Measurements from ENCODE around the gene IRGC. TPM values are rescaled to one million over a fixed set of nuclear protein-coding genes. Genes with fewer than 3 reads are reported as not detected.

The IRGC gene
- total RNA-seq, 4 donors from 2014 or later: not detected

GRCh38 chr19:43690890-43691289 lies 25.0 kb upstream of the IRGC start:
- H3K4me1 ChIP-seq: no peaks in the 10 kb centered on the region
- TF ChIP-seq POLR2A (IDR thresholded peaks at IDR 0.05): no peak
- WGBS, 2 donors: 89 to 90% methylated on average over 3 of the region's 3 CpGs
- peaks cover 0 to 25% (median 7%) of the 10 kb centered on the region in 3 donors for H3K9me3 ChIP-seq
- H3K27ac ChIP-seq: no peak overlapping the region
- no peak overlapping the region for H3K4me3 ChIP-seq
- no peaks in the 10 kb centered on the region for H3K36me3 ChIP-seq
- peaks cover 0 to 7% (median 0%) of the 10 kb centered on the region in 4 donors for H3K27me3 ChIP-seq
- DNase-seq: no peak
- intact Hi-C loops (cut with DNase I): no loop called here

- intact Hi-C loops (cut with DNase I): no loop called here
- H3K4me1 ChIP-seq: no peaks in the 10 kb centered on the region
- no peaks in the 10 kb centered on the region for H3K36me3 ChIP-seq
- H3K9me3 ChIP-seq: peaks cover 0 to 28% (median 7%) of the 10 kb centered on the region in 3 donors
- 91 to 96% methylated on average over 5 of the region's 5 CpGs for WGBS, 2 donors
- no peak overlapping the region for H3K27ac ChIP-seq
- H3K4me3 ChIP-seq: no peak overlapping the region
- H3K27me3 ChIP-seq: peaks cover 0 to 7% (median 0%) of the 10 kb centered on the region in 4 donors
- TF ChIP-seq CTCF (IDR thresholded peaks at IDR 0.05) (no peak), POLR2A (IDR thresholded peaks at IDR 0.05) (no peak)
- DNase-seq: no peak
These were observed 24.1 kb upstream of the IRGC start for GRCh38 chr19:43691755-43692154.

GRCh38 chr19:43692385-43692784 lies 23.5 kb upstream of the IRGC start:
- intact Hi-C loops (cut with DNase I): no loop called here
- Histone ChIP-seq H3K9me3 (peaks cover 0 to 28% (median 7%) of the 10 kb centered on the region in 3 donors), H3K4me3 (no peak overlapping the region), H3K36me3 (no peaks in the 10 kb centered on the region), H3K27ac (no peak overlapping the region), H3K27me3 (peaks cover 0 to 12% (median 0%) of the 10 kb centered on the region in 4 donors), H3K4me1 (no peaks in the 10 kb centered on the region)
- DNase-seq: no peak
- 77 to 82% methylated on average over 2 of the region's 2 CpGs for WGBS, 2 donors
- TF ChIP-seq POLR2A (IDR thresholded peaks at IDR 0.05) (no peak), CTCF (IDR thresholded peaks at IDR 0.05) (no peak)

- intact Hi-C loops (cut with DNase I): no loop called here
- DNase-seq: no peak
- H3K4me3 ChIP-seq: no peak overlapping the region
- no peaks in the 10 kb centered on the region for H3K36me3 ChIP-seq
- H3K27ac ChIP-seq: no peak overlapping the region
- TF ChIP-seq CTCF (IDR thresholded peaks at IDR 0.05): no peak
- no peak for TF ChIP-seq POLR2A (IDR thresholded peaks at IDR 0.05)
- 66 to 69% methylated on average over 4 of the region's 4 CpGs for WGBS, 2 donors
- H3K4me1 ChIP-seq: no peaks in the 10 kb centered on the region
- H3K9me3 ChIP-seq: peaks cover 0 to 28% (median 7%) of the 10 kb centered on the region in 3 donors
- peaks cover 0 to 16% (median 0%) of the 10 kb centered on the region in 4 donors for H3K27me3 ChIP-seq
These were observed 23.0 kb upstream of the IRGC start for GRCh38 chr19:43692877-43693276.

- Histone ChIP-seq H3K27ac (no peak overlapping the region), H3K27me3 (peaks cover 0 to 26% (median 0%) of the 10 kb centered on the region in 4 donors), H3K9me3 (peaks cover 0 to 28% (median 7%) of the 10 kb centered on the region in 3 donors), H3K36me3 (no peaks in the 10 kb centered on the region), H3K4me1 (peaks cover 5 to 7% (median 7%) of the 10 kb centered on the region in 3 donors), H3K4me3 (no peak overlapping the region)
- no peak for TF ChIP-seq POLR2A (IDR thresholded peaks at IDR 0.05)
- 63 to 71% methylated on average over 5 of the region's 5 CpGs for WGBS, 2 donors
- intact Hi-C loops (cut with DNase I): no loop called here
- DNase-seq: no peak
These were observed 21.3 kb upstream of the IRGC start for GRCh38 chr19:43694553-43694952.

- H3K4me3 ChIP-seq: no peak overlapping the region
- no peak for TF ChIP-seq CTCF (IDR thresholded peaks at IDR 0.05)
- no peak for TF ChIP-seq POLR2A (IDR thresholded peaks at IDR 0.05)
- H3K27me3 ChIP-seq: peaks cover 0 to 30% (median 0%) of the 10 kb centered on the region in 4 donors
- H3K36me3 ChIP-seq: no peaks in the 10 kb centered on the region
- DNase-seq: no peak
- H3K9me3 ChIP-seq: peaks cover 0 to 16% (median 7%) of the 10 kb centered on the region in 3 donors
- intact Hi-C loops (cut with DNase I): no loop called here
- WGBS, 2 donors: 74 to 81% methylated on average over 5 to 6 of the region's 6 CpGs
- H3K27ac ChIP-seq: no peak overlapping the region
- H3K4me1 ChIP-seq: peaks cover 7 to 23% (median 16%) of the 10 kb centered on the region in 3 donors
These were observed 19.7 kb upstream of the IRGC start for GRCh38 chr19:43695985-43696704.

All from esophagus squamous epithelium (tissue), 5 donors.